Measurements from ENCODE around the gene BBX.
"Not testable (repeated sequence)": the region's sequence is repeated elsewhere in the genome, so short reads cannot be mapped to it uniquely, and the experiment has no call there.

BBX gene

GRCh38 chr3:107543666-107544065, 20.9 kb downstream of the BBX start:
- DNase-seq: no peak

- DNase-seq: no peak
These were observed 22.9 kb downstream of the BBX start for GRCh38 chr3:107545680-107546120.

- no peak for DNase-seq
These were observed 25.8 kb downstream of the BBX start for GRCh38 chr3:107548601-107549000.

GRCh38 chr3:107555359-107555758, 32.6 kb downstream of the BBX start:
- no peak for DNase-seq

- no peak for DNase-seq
These were observed 35.0 kb downstream of the BBX start for GRCh38 chr3:107557743-107558142.

GRCh38 chr3:107560166-107560565, 37.4 kb downstream of the BBX start:
- DNase-seq: no peak

GRCh38 chr3:107561980-107562379, 39.2 kb downstream of the BBX start:
- no peak for DNase-seq

GRCh38 chr3:107562969-107563529, 40.3 kb downstream of the BBX start:
- DNase-seq: no peak

- not testable (repeated sequence) for DNase-seq
These were observed 42.5 kb downstream of the BBX start for GRCh38 chr3:107565244-107565643.

GRCh38 chr3:107571089-107571488, 48.3 kb downstream of the BBX start:
- not testable (repeated sequence) for DNase-seq

GRCh38 chr3:107571492-107571891, 48.7 kb downstream of the BBX start:
- not testable (repeated sequence) for DNase-seq

- DNase-seq: no peak
These were observed 51.9 kb downstream of the BBX start for GRCh38 chr3:107574650-107575049.

- no peak for DNase-seq
These were observed 55.3 kb downstream of the BBX start for GRCh38 chr3:107578091-107578490.

- no peak for DNase-seq
These were observed 55.8 kb downstream of the BBX start for GRCh38 chr3:107578523-107578922.

- DNase-seq: no peak
These were observed 56.6 kb downstream of the BBX start for GRCh38 chr3:107579371-107579770.

GRCh38 chr3:107581230-107581629, 58.5 kb downstream of the BBX start:
- DNase-seq: no peak

- no peak for DNase-seq
These were observed 65.5 kb downstream of the BBX start for GRCh38 chr3:107588217-107588616.

- DNase-seq: no peak
These were observed 66.7 kb downstream of the BBX start for GRCh38 chr3:107589454-107589853.

GRCh38 chr3:107590786-107591185, 68.0 kb downstream of the BBX start:
- no peak for DNase-seq

GRCh38 chr3:107592073-107592472, 69.3 kb downstream of the BBX start:
- no peak for DNase-seq

GRCh38 chr3:107594870-107595269, 72.1 kb downstream of the BBX start:
- no peak for DNase-seq

- DNase-seq: no peak
These were observed 73.9 kb downstream of the BBX start for GRCh38 chr3:107596639-107597038.

GRCh38 chr3:107598926-107599771, 76.4 kb downstream of the BBX start:
- peak; percentile 36 for DNase-seq

- DNase-seq: no peak
These were observed 77.0 kb downstream of the BBX start for GRCh38 chr3:107599772-107600145.

- no peak for DNase-seq
These were observed 78.0 kb downstream of the BBX start for GRCh38 chr3:107600780-107601179.
